ENCODE data around the gene POLR1A.

Gene POLR1A

DNA sequence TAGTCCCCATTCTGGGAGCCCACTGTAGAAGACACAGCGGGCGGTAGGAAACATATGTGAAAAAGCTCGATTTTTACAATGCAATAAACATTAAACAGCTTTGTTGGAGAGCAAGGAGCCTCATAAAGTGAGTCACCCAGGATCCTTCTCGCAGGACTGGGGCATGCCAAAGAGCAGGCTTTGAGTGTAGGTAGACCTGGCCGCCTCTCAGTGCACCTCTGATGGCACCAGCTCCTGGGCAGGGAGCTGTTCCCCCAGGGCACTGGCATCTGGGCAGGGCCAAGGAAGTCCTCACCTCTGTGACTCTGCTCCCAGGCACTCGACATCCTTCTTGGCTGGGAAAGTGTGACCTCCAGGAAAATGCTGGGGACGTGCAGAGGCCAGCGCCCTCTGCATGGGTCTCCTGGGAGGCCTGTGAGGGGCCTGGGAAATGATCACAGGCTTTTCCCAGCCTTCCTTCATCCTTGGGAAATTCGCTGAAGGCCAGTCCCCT, 94.2 kb downstream of the POLR1A start:
- no peak overlapping the region for H3K27ac ChIP-seq
- TF ChIP-seq, protein P1, sequence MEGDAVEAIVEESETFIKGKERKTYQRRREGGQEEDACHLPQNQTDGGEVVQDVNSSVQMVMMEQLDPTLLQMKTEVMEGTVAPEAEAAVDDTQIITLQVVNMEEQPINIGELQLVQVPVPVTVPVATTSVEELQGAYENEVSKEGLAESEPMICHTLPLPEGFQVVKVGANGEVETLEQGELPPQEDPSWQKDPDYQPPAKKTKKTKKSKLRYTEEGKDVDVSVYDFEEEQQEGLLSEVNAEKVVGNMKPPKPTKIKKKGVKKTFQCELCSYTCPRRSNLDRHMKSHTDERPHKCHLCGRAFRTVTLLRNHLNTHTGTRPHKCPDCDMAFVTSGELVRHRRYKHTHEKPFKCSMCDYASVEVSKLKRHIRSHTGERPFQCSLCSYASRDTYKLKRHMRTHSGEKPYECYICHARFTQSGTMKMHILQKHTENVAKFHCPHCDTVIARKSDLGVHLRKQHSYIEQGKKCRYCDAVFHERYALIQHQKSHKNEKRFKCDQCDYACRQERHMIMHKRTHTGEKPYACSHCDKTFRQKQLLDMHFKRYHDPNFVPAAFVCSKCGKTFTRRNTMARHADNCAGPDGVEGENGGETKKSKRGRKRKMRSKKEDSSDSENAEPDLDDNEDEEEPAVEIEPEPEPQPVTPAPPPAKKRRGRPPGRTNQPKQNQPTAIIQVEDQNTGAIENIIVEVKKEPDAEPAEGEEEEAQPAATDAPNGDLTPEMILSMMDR (IDR thresholded peaks at IDR 0.05): no peak
- TF ChIP-seq ZFX (IDR thresholded peaks at IDR 0.05; ENCODE audit: borderline replicate concordance): no peak

DNA sequence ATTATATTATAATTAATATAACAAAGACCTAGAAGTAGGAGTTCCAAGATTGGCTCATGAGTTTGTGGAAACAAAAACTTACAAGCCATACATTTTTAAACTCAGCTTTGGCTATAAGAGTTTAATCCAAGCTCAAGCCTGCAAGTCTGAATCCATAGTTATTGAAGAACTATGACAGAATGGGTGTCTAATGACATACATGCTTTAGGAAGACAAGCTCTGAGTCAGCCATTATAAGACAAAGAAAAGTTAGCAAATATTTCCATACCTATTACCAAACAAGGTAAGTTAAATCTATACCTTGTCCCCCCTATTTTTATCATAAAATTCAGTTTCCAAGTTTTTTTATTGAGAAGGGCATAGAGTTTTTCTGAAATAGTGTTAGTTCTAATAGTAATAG, 95.6 kb downstream of the POLR1A start:
- TF ChIP-seq, protein P1 (IDR thresholded peaks at IDR 0.05): no peak
- no peak for TF ChIP-seq ZFX (IDR thresholded peaks at IDR 0.05; ENCODE audit: borderline replicate concordance)
- H3K27ac ChIP-seq: no peak overlapping the region

DNA sequence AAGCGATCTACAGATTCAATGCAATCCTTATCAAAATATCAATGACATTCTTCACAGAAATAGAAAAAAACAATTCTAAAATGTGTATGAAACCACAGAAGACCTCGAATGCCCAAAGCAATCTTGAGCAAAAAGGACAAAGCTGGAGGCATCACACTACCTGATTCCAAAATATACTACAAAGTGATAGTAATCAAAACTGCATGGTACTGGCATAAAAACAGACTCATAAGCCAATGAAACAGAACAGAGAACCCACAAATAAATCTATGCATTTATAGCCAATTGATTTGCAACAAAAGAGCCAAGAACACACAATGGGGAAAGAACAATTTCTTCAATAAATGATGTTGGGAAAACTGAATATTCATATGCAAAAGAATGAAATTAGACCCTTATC, 99.2 kb downstream of the POLR1A start:
- no peak overlapping the region for H3K27ac ChIP-seq
- no peak for TF ChIP-seq ZFX (IDR thresholded peaks at IDR 0.05; ENCODE audit: borderline replicate concordance)
- TF ChIP-seq, protein P1 (IDR thresholded peaks at IDR 0.05): no peak

DNA sequence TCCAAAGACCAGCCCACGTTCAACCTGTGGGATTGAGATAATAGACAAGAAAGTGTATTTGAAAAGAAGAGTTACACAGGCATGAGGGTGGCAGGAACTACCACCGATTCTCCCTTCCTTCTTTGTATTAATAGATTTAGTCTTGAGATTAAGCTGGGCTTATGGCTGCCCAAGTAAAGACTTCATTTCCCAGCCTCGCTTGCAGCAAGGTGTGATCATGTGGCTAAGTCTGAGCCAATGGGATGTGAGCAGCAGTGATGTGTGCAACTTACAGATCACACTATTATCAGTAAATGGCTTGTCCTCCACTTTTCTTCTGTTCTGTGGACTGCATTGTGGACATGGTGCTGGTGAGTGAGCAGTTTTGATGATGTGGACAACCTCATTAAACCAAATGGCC, 101.7 kb downstream of the POLR1A start:
- TF ChIP-seq ZFX (IDR thresholded peaks at IDR 0.05; ENCODE audit: borderline replicate concordance): no peak
- TF ChIP-seq, protein P1 (IDR thresholded peaks at IDR 0.05): no peak
- no peak overlapping the region for H3K27ac ChIP-seq

DNA sequence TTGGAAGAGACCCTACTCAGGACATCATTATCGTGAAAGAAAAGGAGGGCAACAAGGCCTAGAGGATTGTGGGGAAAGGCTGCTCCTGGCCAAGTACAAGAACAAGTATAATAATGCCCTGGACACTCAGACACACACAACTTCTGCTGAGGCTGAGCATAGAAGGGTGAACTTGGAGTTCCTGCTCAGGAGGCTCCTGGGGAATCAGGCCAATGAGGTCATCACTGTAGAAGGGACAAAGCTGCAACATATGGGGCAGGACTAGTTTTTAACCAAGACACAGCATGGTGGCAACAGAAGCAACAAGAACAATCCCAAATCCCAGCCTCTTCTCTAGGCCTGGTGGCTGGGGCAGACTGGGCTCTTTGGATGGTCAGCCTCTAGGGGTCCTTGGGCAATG, 102.6 kb downstream of the POLR1A start:
- no peak for TF ChIP-seq ZFX (IDR thresholded peaks at IDR 0.05; ENCODE audit: borderline replicate concordance)
- TF ChIP-seq, protein P1 (IDR thresholded peaks at IDR 0.05): no peak
- no peak overlapping the region for H3K27ac ChIP-seq

DNA sequence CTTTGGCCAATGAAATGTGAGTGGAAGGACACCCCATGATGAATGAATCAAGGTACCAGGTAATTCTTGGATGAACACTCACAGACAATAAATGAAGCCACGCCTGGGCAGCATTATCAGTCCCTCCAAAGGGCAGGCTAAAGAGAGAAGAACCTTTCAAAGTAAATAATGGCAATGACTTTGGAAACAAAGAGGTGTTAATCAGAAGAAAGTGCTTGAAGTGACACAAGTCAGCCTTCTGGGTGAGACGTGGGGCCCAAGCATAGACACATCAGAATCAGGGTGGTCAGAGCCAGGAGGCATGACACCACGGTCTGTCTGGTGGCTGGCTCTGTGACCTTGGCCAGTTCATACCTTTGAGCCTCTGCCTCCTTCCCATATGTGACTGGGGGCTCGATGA, 103.3 kb downstream of the POLR1A start:
- TF ChIP-seq, protein P1 (IDR thresholded peaks at IDR 0.05): no peak
- TF ChIP-seq ZFX (IDR thresholded peaks at IDR 0.05; ENCODE audit: borderline replicate concordance): no peak
- H3K27ac ChIP-seq: no peak overlapping the region

DNA sequence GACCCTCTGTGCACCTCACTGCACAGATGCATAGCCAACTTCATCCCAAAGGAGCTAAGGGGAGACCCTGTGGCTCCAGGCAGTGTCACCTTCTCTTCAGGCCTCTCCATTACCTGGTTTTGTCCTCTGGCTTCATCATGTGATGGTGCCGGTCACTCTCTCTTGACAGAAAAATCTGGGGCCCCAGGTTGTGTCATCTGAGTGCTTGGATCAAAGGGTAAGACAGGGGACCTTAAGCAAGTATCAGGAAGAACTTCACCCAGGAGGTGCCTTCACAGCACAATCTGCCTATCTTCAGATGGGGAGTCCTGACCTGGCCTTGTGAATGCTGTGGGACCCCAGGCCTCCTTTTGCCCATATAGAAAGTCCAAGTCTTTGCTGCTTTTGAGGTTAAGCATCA, 104.4 kb downstream of the POLR1A start:
- no peak for TF ChIP-seq ZFX (IDR thresholded peaks at IDR 0.05; ENCODE audit: borderline replicate concordance)
- TF ChIP-seq, protein P1 (IDR thresholded peaks at IDR 0.05): no peak
- no peak overlapping the region for H3K27ac ChIP-seq

Measured in 22Rv1 (cell line).